Activated CD4-positive, alpha-beta T cell treated with anti-CD3 and anti-CD28 coated beads, Interleukin-2, amount 50 U/mL, for 1 hour (primary cell): ENCODE measurements around the gene KIF12.
"Not testable (repeated sequence)": the region's sequence is repeated elsewhere in the genome, so short reads cannot be mapped to it uniquely, and the experiment has no call there.

ENCODE experiments used
- DNase-seq: peaks from one replicate; pipeline ENCODE4 v3.0.0-alpha.2; 2020

KIF12 gene

GRCh38 chr9:114083666-114084065, 15.4 kb downstream of the KIF12 start:
- DNase-seq = no peak

GRCh38 chr9:114082763-114083412, 16.2 kb downstream of the KIF12 start:
- DNase-seq = not testable (repeated sequence)

DNA sequence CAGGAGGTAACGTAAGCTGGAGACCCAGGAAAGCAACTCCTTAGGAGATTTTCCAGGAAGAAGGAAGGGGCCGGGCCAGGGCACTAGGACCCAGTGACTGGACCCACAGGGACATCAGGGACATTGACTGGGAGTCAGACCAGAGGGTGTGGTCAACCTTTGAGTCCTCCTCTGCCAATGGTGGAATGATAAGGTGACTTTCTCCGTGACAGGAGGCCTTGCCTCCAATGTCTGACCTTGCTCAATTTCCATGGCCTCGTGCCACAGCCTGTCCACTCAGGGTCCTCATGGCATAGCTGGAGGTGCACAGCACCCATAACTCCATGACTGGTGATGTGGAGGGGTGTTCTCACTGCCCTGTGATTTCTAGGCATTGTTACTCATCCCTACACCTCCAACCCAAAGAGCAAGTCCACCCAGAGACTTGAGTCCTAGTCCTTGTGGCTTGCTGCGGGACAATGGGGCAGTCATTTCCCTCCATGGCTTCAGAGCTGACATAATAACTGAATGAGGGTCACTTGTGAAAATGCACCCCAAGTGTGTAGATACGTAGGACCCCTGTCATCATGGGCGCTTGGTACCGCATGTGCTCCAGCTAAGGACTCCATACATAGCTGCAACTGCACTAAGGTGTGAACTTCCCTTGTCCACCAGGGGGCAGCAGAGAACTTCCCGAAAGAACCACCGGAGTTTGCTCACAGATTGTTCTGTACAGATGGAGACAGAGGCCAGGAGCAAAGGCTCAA, 16.9 kb downstream of the KIF12 start:
- DNase-seq = peak; percentile 77

DNA sequence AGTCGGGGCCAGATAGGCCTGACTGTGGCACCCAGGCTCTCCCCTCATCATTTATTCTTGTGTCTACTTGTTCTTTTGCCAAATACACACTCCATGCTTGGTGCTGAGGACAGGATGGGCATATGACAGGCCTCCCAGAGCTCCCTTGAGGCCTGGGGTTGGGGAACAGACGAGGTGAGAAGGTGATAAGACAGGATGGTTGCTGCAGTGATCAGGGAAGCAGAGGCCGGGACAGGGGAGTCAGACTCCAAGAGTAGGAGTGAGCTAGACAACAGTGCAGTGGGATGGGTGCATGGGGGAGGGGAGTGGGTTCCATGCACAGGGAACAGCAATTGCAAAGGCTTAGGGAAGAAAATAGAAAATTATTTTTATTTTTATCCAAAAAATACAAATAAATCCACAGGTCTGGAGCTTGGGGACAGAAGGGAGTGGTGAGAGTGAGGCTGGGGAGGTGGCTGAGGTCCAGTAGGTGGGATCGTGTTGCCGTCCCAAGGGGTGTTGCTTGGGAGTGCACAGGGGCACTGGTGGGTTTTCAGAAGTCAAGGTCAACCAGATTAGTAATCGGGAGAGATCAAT, 17.6 kb downstream of the KIF12 start:
- DNase-seq = no peak

DNA sequence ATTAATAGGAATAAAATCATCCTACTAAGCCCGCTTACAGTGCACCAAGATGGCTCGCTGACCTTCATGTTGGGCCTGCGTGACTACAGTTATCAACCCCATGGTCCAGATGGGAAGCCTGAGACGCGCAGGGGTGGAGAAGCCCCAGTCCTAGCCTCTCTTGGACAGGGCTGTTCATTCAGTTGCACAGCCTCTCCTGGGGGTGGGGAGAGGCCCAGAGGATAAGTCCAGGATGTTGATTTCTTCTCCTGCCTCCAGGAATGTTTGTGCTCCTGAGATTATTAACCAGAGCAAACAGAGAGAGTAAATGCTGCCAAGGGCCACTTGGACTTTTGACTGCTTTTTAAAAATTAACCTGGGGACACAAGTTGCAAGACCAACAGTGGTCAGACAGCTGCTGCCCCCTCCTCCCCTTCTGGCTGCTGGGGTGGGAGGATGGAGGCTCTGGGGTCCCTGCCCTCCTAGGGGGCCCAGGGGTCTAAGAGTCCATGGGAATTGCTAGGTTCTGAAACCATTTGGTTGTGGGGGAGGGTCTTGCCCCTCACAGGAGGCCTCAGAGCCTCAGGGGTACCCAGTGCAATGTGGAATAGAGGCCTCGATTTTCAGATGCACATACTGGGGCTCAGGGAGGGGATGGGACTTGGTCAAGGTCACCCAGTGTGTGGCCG, 18.2 kb downstream of the KIF12 start:
- no peak for DNase-seq

- no peak for DNase-seq
Measured at GRCh38 chr9:114080195-114080772, 18.8 kb downstream of the KIF12 start.

- no peak for DNase-seq
Measured at GRCh38 chr9:114078781-114079156, 20.3 kb downstream of the KIF12 start.

DNA sequence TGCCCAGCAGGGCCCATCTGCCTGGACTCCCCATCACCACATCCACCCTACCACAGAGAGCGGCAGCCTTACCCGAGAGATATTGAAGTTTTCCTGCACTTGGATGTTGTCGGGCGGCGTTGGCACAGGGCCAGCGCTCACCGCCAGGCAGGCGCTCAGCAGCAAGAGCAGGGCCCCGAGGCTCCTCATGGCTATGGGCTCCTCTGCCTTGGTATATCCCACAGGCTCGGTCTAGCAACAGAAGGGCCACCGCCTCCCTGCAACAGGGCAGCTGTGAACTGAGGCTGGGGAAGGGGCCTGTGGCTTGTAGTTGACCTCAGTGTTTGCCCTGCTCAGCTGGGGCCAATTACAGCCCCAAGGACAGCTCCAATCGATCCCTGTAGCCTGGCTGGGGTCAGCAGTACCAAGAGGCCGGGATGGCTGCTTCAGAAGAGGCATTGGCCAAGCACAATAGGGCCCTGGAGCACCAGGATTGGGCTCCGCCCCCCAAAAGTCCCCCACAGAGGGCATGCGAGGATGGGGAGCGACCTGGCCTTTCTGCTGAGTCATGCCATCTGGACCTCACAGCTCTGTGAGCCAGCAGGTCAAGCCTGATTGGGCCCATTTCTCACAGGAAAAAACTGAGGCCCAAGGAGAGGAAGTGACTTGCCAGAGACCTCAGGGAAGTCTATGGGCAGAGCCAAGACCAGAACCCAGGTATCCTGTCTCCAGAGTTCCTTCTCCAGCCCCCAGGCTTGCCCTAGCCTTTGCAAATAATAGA, 20.9 kb downstream of the KIF12 start, which contains the start of gene AMBP:
Gene AMBP (minus strand): TSS at position 280 of the 760 bp plus-strand sequence. CDS start 91 bp downstream, at position 189.
- no peak for DNase-seq

- no peak for DNase-seq
Measured at GRCh38 chr9:114077162-114077837, 21.8 kb downstream of the KIF12 start.

- no peak for DNase-seq
Measured at GRCh38 chr9:114076237-114077161, 22.6 kb downstream of the KIF12 start.

DNA sequence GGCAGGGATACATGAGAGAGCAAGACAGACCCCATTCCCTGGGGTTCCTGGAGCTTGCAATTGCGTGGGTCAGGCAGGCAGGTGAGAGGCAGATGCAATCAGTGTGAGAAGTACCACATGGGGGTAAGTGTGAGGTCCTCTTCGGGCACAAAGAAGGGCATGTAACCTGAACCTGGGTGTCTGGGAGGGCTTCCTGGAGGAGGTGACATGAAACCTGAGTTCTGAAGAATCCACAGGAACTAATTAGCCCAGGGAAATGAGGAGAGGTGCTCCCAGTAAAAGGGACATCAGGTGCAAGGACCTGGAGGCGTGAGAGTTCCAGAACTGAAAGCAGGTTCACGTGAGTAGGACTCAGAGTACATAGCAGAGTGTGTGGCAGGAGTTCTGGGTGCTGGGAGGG, 23.5 kb downstream of the KIF12 start:
- DNase-seq = no peak

DNA sequence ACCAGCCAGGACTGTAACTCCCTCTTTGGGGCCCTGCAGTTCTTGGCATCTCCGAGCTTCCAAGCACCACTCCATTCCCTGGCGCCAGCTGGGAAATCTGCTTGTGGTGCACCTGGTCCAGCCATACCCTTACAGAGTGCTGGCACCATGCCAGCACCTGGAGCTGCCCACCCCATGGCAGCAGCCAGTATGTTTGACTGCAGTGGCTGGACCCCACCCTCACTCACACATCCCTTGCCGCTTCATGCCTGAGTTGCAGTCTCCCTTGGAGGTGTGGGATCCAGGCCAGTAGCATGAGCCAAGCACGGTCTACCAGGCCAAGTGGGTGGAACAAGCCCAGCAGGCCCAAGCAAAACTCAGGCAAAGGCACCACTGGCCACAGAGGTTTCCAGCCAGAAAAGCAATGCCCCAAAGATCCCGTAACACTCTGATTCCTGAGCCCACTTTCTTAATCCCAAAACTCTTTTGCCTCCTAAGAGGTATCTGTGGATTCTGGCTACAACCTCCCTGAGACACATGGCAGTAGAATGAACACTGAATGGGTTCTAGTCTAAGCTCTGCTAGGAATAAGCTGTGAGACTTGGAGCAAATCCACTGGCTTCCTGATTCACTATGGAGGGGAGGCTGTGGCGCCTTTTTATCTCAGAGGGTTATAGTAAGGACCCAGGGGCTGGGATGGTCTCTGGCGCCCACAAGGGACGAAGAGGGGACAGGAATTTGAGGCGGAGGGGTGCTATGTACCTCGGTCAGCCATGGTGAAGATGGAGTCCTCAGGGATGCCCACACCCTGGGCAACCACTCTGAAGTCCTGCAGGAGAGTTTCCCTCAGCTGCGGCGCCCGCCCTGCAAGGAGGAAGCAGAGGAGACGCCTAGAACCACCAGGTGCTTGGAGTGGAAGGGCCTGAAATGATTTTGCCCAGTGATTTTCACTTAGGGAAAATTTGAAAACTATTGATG, 26.6 kb downstream of the KIF12 start:
- no peak for DNase-seq

- no peak for DNase-seq
Measured at GRCh38 chr9:114071197-114071795, 27.8 kb downstream of the KIF12 start.

GRCh38 chr9:114070188-114071103, 28.6 kb downstream of the KIF12 start:
- DNase-seq = no peak

DNA sequence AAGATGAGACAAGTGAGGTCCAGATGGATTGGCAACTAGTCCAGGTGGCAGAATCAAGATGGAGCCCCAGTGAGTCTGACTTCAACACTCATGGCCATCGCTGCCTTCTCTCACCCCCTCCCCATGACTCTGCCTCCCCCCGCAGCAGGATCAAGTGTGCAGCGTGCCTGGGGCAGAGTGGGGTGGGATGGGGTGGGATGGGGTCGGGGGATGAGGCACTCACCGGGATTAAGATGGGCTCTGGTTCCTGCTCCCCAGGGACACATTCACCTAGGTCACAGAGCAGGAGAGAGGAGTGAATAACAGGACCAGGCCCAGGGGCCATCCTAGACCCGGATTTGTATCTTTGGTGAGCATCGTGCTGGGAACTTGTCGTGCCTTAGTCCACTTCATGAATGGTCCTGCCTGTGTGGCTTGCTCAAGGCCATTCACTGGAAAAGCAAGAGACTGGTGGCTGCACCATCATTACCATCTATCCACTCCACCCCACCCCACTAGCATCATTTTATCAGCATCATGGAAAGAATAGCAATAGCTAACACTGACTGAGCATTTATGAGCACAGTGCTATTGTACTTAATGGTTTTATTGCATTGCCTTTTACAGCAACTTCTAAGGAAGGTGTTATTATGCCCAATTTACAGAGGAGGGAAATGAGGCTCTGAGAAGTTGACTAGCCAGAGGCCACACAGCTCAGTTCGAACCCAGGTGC, 29.5 kb downstream of the KIF12 start:
- DNase-seq = no peak

- DNase-seq = no peak
Measured at GRCh38 chr9:114065304-114065703, 33.8 kb downstream of the KIF12 start.

- DNase-seq = no peak
Measured at GRCh38 chr9:114061830-114062474, 37.1 kb downstream of the KIF12 start.
